ENCODE measurements around the gene ZNF8. TPM values are rescaled to one million over a fixed set of nuclear protein-coding genes. Genes with fewer than 3 reads are reported as not detected.

The ZNF8 gene
- total RNA-seq, 1 donor from 2014 or later, result 21.6 TPM

GRCh38 chr19:58317476-58318072, 38.8 kb downstream of the ZNF8 start:
- DNase-seq (ENCODE audit: low spot score in 2 of 2, unreplicated experiment in 2 of 2), result no peak
- Mint-ChIP-seq H3K36me3 (peaks cover 27% of the 10 kb centered on the region), H3K4me1 (no peaks in the 10 kb centered on the region), H3K27ac (no peak overlapping the region), H3K4me3 (no peak overlapping the region), H3K9me3 (peaks cover 6% of the 10 kb centered on the region), H3K27me3 (ENCODE audit: low read depth) (no peaks in the 10 kb centered on the region)
- TF ChIP-seq CTCF (IDR thresholded peaks at IDR 0.05; ENCODE audit: unreplicated experiment), result no peak

DNA sequence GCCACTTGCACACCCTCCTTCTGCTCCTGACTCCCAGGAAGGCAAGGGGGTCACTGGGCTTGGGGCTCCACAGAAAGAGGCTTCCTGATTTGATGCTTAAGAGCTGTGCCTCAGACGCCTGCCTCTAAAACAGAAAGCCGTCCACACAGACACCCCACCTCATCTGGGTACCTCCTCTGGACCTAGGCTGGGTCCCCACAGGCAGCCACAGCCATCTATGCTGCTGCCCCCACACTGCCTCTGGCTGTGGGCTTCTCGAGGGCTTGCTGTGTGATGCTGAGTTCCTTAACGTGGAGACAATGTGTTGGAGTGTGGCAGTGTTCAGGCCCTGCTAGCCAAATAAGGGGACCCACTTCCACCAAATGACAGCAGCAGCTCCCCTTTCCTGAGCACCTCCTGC, 39.5 kb downstream of the ZNF8 start:
- DNase-seq (ENCODE audit: low spot score in 2 of 2, unreplicated experiment in 2 of 2), result no peak
- no peak overlapping the region for H3K4me3 Mint-ChIP-seq
- H3K27me3 Mint-ChIP-seq (ENCODE audit: low read depth), result no peaks in the 10 kb centered on the region
- no peaks in the 10 kb centered on the region for H3K4me1 Mint-ChIP-seq
- H3K36me3 Mint-ChIP-seq, result peaks cover 21% of the 10 kb centered on the region
- H3K9me3 Mint-ChIP-seq, result peaks cover 6% of the 10 kb centered on the region
- TF ChIP-seq CTCF (IDR thresholded peaks at IDR 0.05; ENCODE audit: unreplicated experiment), result no peak
- no peak overlapping the region for H3K27ac Mint-ChIP-seq

DNA sequence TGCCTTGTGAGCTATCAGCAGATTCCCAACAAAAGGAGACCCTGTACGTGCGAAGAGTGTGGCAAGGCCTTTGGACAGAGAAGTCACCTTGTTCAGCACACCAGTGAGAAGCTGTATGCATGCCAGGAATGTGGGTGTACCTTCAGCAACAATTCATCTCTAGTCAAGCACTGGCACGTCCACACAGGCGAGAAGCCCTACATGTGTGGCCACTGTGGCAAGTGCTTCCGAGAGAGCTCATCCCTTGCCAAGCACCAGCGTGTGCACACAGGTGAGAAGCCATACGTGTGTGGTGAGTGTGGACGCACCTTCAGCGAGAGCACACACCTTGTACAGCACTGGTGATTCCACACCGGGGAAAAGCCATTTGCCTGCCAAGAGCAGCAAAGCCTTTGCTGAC, 40.5 kb downstream of the ZNF8 start:
- peaks cover 6% of the 10 kb centered on the region for H3K9me3 Mint-ChIP-seq
- no peaks in the 10 kb centered on the region for H3K27me3 Mint-ChIP-seq (ENCODE audit: low read depth)
- no peak for DNase-seq (ENCODE audit: low spot score in 2 of 2, unreplicated experiment in 2 of 2)
- TF ChIP-seq CTCF (IDR thresholded peaks at IDR 0.05; ENCODE audit: unreplicated experiment), result no peak
- no peak overlapping the region for H3K4me3 Mint-ChIP-seq
- no peak overlapping the region for H3K27ac Mint-ChIP-seq
- H3K4me1 Mint-ChIP-seq, result no peaks in the 10 kb centered on the region
- peaks cover 16% of the 10 kb centered on the region for H3K36me3 Mint-ChIP-seq

DNA sequence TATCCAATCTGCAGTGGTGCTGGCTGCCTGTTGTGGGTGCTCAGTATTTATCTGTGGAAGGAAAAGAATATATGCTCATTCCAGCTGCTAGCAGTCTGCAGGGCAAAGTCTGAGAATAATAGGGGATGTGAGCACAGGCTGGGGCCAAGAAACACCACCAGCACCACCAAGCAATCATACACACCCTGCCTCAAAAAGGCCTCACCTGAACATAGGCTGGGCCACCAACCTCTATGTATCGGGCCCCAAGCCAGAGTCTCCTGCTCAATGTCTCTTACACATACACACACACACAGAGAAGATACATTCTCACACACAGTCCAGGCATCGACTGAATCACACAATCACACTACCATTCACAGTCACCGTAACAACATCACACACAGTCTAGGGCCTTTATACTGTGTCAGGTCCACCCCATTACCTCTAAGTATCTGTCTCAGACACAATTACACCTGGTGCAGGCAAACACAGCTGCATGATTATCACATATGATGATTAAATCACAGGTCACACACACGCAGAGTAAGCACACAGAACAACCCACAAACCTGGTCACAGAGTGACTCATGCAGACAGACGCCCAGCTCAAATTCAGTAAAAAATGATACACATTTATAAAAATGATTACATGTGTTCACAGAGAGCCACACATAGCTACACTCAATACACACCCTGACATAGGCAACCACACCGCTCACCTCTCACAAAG, 46.7 kb downstream of the ZNF8 start:
- H3K4me3 Mint-ChIP-seq, result no peak overlapping the region
- peaks cover 2% of the 10 kb centered on the region for H3K4me1 Mint-ChIP-seq
- no peak for TF ChIP-seq CTCF (IDR thresholded peaks at IDR 0.05; ENCODE audit: unreplicated experiment)
- no peak for DNase-seq (ENCODE audit: low spot score in 2 of 2, unreplicated experiment in 2 of 2)
- no peaks in the 10 kb centered on the region for H3K27me3 Mint-ChIP-seq (ENCODE audit: low read depth)
- H3K36me3 Mint-ChIP-seq, result no peaks in the 10 kb centered on the region
- no peak overlapping the region for H3K27ac Mint-ChIP-seq
- no peaks in the 10 kb centered on the region for H3K9me3 Mint-ChIP-seq

DNA sequence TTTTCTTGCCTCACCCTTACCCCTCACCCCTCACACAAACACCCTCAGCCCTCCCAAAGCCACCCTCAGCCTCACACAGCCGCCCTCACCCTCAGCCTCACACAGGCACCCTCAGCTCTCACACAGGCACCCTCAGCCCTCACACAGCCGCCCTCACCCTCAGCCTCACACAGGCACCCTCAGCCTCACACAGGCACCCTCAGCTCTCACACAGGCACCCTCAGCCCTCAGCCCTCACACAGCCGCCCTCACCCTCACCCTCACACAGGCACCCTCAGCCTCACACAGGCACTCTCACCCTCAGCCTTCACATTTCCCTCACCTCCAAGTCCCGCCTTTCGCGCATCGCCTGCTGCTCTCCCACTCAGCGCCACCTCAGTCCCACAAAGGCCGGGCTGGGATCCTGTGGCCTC, 47.8 kb downstream of the ZNF8 start:
- H3K4me1 Mint-ChIP-seq, result peaks cover 2% of the 10 kb centered on the region
- no peaks in the 10 kb centered on the region for H3K27me3 Mint-ChIP-seq (ENCODE audit: low read depth)
- TF ChIP-seq CTCF (IDR thresholded peaks at IDR 0.05; ENCODE audit: unreplicated experiment), result no peak
- H3K27ac Mint-ChIP-seq, result no peak overlapping the region
- no peak overlapping the region for H3K4me3 Mint-ChIP-seq
- no peaks in the 10 kb centered on the region for H3K9me3 Mint-ChIP-seq
- no peaks in the 10 kb centered on the region for H3K36me3 Mint-ChIP-seq
- DNase-seq (ENCODE audit: low spot score in 2 of 2, unreplicated experiment in 2 of 2), result no peak
